HepG2 (cell line): ENCODE data around the gene NKX2-2. TPM values are rescaled to one million over a fixed set of nuclear protein-coding genes. Genes with fewer than 3 reads are reported as not detected.
A peak's percentile ranks its signal among the peaks of the same experiment; 100 is the strongest.

Experiments used
- ADNP ChIP-seq: sonication (generic); formaldehyde crosslinking; IDR thresholded peaks from 2 replicates; pipeline ENCODE4 v1.4.0; 2020; ENCODE audit warnings: missing genetic modification reagents
- ATF7 ChIP-seq, 2 experiments: fragments of 450-650 bp in 1 of 2; sonication (generic) in 1 of 2; formaldehyde crosslinking in 1 of 2; IDR thresholded peaks; 2 replicates each; pipeline versions ENCODE4 v1.4.0 to v1.6.1; 2016 to 2020; ENCODE audit warnings: antibody characterized with exemption in 1 of 2, mild to moderate bottlenecking in 1 of 2, missing genetic modification reagents in 1 of 2
- FOXO1 ChIP-seq: sonication (generic); formaldehyde crosslinking; IDR thresholded peaks from 2 replicates; pipeline ENCODE4 v1.4.0; 2020; ENCODE audit warnings: missing genetic modification reagents
- HNF4G ChIP-seq, 2 experiments: sonication (generic) in 1 of 2; formaldehyde crosslinking in 1 of 2; IDR thresholded peaks; 2 replicates each; pipeline versions ENCODE4 v1.4.0 to v1.6.1; 2011 to 2020; ENCODE audit warnings: borderline replicate concordance in 2 of 2, low read depth in 2 of 2, mild to moderate bottlenecking in 2 of 2, low read length in 1 of 2, missing genetic modification reagents in 1 of 2, moderate library complexity in 1 of 2
- IRF2 ChIP-seq: IDR thresholded peaks from 2 replicates; pipeline ENCODE4 v1.6.1; 2018; ENCODE audit warnings: missing genetic modification reagents, missing compliant biosample characterization
- MTA3 ChIP-seq: sonication (generic); formaldehyde crosslinking; IDR thresholded peaks from 2 replicates; pipeline ENCODE4 v1.4.0; 2020; ENCODE audit warnings: missing genetic modification reagents
- NCOA1 ChIP-seq: sonication (generic); formaldehyde crosslinking; IDR thresholded peaks from 2 replicates; pipeline ENCODE4 v1.9.0; 2021; ENCODE audit warnings: missing genetic modification reagents
- NFYB ChIP-seq: sonication (generic); formaldehyde crosslinking; IDR thresholded peaks from 2 replicates; pipeline ENCODE4 v1.4.0; 2020; ENCODE audit warnings: missing genetic modification reagents
- PITX1 ChIP-seq: sonication (generic); formaldehyde crosslinking; IDR thresholded peaks from 2 replicates; pipeline ENCODE4 v1.5.1; 2020; ENCODE audit warnings: mild to moderate bottlenecking, missing genetic modification reagents
- SAP130 ChIP-seq: IDR thresholded peaks from 2 replicates; pipeline ENCODE4 v1.6.1; 2016; ENCODE audit warnings: low read depth
- SMAD3 ChIP-seq: sonication (generic); formaldehyde crosslinking; IDR thresholded peaks from 2 replicates; pipeline ENCODE4 v1.4.0; 2020; ENCODE audit warnings: missing genetic modification reagents
- TERF1 ChIP-seq: sonication (generic); formaldehyde crosslinking; IDR thresholded peaks from 2 replicates; pipeline ENCODE4 v1.8.0; 2022; ENCODE audit warnings: mild to moderate bottlenecking, missing genetic modification reagents, moderate library complexity
- TOE1 ChIP-seq: sonication (generic); formaldehyde crosslinking; IDR thresholded peaks from 2 replicates; pipeline ENCODE4 v1.4.0; 2020; ENCODE audit warnings: mild to moderate bottlenecking, missing genetic modification reagents
- ZBED4 ChIP-seq: sonication (generic); formaldehyde crosslinking; IDR thresholded peaks from 2 replicates; pipeline ENCODE4 v1.4.0; 2020; ENCODE audit warnings: missing genetic modification reagents, borderline replicate concordance
- ZNF329 ChIP-seq: sonication (generic); formaldehyde crosslinking; IDR thresholded peaks from 2 replicates; pipeline ENCODE4 v1.9.0; 2021; ENCODE audit warnings: low read depth, mild to moderate bottlenecking, missing genetic modification reagents
- ZNF674 ChIP-seq: sonication (generic); formaldehyde crosslinking; IDR thresholded peaks from 2 replicates; pipeline ENCODE4 v1.5.0; 2020; ENCODE audit warnings: low read depth, mild to moderate bottlenecking, missing genetic modification reagents
- polyA plus RNA-seq, 8 experiments: library from polyadenylated mRNA; depleted of rRNA in 3 of 8; stranded (reverse) in 7 of 8; unstranded in 1 of 8; fragments of >200 nt; fragmentation: Illumina TruSeq in 4 of 8; extraction: Trizol in 4 of 8; gene quantifications; 2 replicates each; pipeline versions ENCODE4 v1.2.1 to v1.2.3, GENCODE V29; 2011 to 2016; ENCODE audit warnings: low read depth in 4 of 8, missing spikeins in 1 of 8, mixed read lengths in 1 of 8; ENCODE audit not compliant: insufficient read depth in 1 of 8
- total RNA-seq, 5 experiments: library from RNA; depleted of rRNA; stranded (reverse); fragments of >200 nt; fragmentation: Illumina TruSeq; extraction: Trizol; gene quantifications; 2 replicates each; pipeline ENCODE4 v1.2.3, GENCODE V29; 2016; ENCODE audit warnings: low read depth in 1 of 5
- TF ChIP-seq, protein P1 (sequence below): sonication (generic); formaldehyde crosslinking; IDR thresholded peaks from 2 replicates; pipeline ENCODE4 v1.4.0; 2020; ENCODE audit warnings: mild to moderate bottlenecking, missing genetic modification reagents
- TF ChIP-seq, protein P2 (sequence below): IDR thresholded peaks from 2 replicates; pipeline ENCODE4 v1.4.0; 2020; ENCODE audit warnings: mild to moderate bottlenecking, missing genetic modification reagents

The NKX2-2 gene
- total and polyA plus RNA-seq, 2 of the 13 experiments (the other 11 are each of a cell fraction or from before 2014, with no cell fraction given): not detected

- TF ChIP-seq, protein P1, sequence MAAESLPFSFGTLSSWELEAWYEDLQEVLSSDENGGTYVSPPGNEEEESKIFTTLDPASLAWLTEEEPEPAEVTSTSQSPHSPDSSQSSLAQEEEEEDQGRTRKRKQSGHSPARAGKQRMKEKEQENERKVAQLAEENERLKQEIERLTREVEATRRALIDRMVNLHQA (CRISPR knock-in tag): no peak
- TF ChIP-seq HNF4G (IDR thresholded peaks at IDR 0.05; ENCODE audit: borderline replicate concordance, low read depth, low read length): no peak
- TF ChIP-seq HNF4G (CRISPR knock-in tag; IDR thresholded peaks at IDR 0.05; ENCODE audit: borderline replicate concordance, low read depth): no peak
- no peak for TF ChIP-seq ATF7 (IDR thresholded peaks at IDR 0.05)
- TF ChIP-seq ATF7 (CRISPR knock-in tag; IDR thresholded peaks at IDR 0.05): no peak
- TF ChIP-seq TOE1 (CRISPR knock-in tag): no peak
- TF ChIP-seq ZBED4 (CRISPR knock-in tag): 0 out of 2 replicates have a peak, but pooled peaks have one; percentile 23
- TF ChIP-seq, protein P2, sequence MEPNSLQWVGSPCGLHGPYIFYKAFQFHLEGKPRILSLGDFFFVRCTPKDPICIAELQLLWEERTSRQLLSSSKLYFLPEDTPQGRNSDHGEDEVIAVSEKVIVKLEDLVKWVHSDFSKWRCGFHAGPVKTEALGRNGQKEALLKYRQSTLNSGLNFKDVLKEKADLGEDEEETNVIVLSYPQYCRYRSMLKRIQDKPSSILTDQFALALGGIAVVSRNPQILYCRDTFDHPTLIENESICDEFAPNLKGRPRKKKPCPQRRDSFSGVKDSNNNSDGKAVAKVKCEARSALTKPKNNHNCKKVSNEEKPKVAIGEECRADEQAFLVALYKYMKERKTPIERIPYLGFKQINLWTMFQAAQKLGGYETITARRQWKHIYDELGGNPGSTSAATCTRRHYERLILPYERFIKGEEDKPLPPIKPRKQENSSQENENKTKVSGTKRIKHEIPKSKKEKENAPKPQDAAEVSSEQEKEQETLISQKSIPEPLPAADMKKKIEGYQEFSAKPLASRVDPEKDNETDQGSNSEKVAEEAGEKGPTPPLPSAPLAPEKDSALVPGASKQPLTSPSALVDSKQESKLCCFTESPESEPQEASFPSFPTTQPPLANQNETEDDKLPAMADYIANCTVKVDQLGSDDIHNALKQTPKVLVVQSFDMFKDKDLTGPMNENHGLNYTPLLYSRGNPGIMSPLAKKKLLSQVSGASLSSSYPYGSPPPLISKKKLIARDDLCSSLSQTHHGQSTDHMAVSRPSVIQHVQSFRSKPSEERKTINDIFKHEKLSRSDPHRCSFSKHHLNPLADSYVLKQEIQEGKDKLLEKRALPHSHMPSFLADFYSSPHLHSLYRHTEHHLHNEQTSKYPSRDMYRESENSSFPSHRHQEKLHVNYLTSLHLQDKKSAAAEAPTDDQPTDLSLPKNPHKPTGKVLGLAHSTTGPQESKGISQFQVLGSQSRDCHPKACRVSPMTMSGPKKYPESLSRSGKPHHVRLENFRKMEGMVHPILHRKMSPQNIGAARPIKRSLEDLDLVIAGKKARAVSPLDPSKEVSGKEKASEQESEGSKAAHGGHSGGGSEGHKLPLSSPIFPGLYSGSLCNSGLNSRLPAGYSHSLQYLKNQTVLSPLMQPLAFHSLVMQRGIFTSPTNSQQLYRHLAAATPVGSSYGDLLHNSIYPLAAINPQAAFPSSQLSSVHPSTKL (CRISPR knock-in tag): peak; percentile 27; the same call in 1 of the 2 replicates
- no peak for TF ChIP-seq NCOA1
- TF ChIP-seq SAP130 (CRISPR knock-in tag): no peak
- no peak for TF ChIP-seq ADNP (CRISPR knock-in tag)
- TF ChIP-seq NFYB (CRISPR knock-in tag): peak; percentile 27; the same call in 1 of the 2 replicates
- no peak for TF ChIP-seq MTA3 (CRISPR knock-in tag)
- peak; percentile 60 for TF ChIP-seq IRF2
- TF ChIP-seq FOXO1 (CRISPR knock-in tag): no peak
- TF ChIP-seq TERF1 (CRISPR knock-in tag): 0 out of 2 replicates have a peak, but pooled peaks have one; percentile 9
- 0 out of 2 replicates have a peak, but pooled peaks have one; percentile 60 for TF ChIP-seq SMAD3 (CRISPR knock-in tag)
- 0 out of 2 replicates have a peak, but pooled peaks have one; percentile 29 for TF ChIP-seq ZNF329
- no peak for TF ChIP-seq ZNF674 (CRISPR knock-in tag)
- peak; percentile 51; the same call in 1 of the 2 replicates for TF ChIP-seq PITX1
Measured at GRCh38 chr20:21505161-21505809, 8.6 kb downstream of the NKX2-2 start (continued).
